GM12865 (cell line): ENCODE results near the gene NRDE2.

Experiments
- DNase-seq: peaks from one replicate; pipeline ENCODE4 v3.0.0; 2010; ENCODE audit warnings: low read depth
- H3K4me3 ChIP-seq: 2 replicates; pipeline ENCODE4 v1.5.1; 2011; ENCODE audit warnings: mild to moderate bottlenecking, low read depth, low read length, control low read depth
- CTCF ChIP-seq: IDR thresholded peaks from 2 replicates; pipeline ENCODE4 v1.5.1; 2011; ENCODE audit warnings: low read length, control low read depth, low read depth, inconsistent platforms; ENCODE audit not compliant: insufficient read depth; ENCODE audit errors: missing control alignments

NRDE2 gene

GRCh38 chr14:90321891-90322290, 9.8 kb downstream of the NRDE2 start:
- no peak for DNase-seq
- no peak for TF ChIP-seq CTCF
- H3K4me3 ChIP-seq: no peak overlapping the region

GRCh38 chr14:90319634-90320541, 11.9 kb downstream of the NRDE2 start:
- TF ChIP-seq CTCF: no peak
- H3K4me3 ChIP-seq: no peak overlapping the region
- no peak for DNase-seq

- DNase-seq: no peak
- H3K4me3 ChIP-seq: no peak overlapping the region
- TF ChIP-seq CTCF: no peak
Measured at GRCh38 chr14:90319173-90319572, 12.6 kb downstream of the NRDE2 start.

- no peak for DNase-seq
- H3K4me3 ChIP-seq: no peak overlapping the region
- no peak for TF ChIP-seq CTCF
Measured at GRCh38 chr14:90318016-90318415, 13.7 kb downstream of the NRDE2 start.

- no peak overlapping the region for H3K4me3 ChIP-seq
- no peak for DNase-seq
- TF ChIP-seq CTCF: no peak
Measured at GRCh38 chr14:90317286-90317685, 14.5 kb downstream of the NRDE2 start.

GRCh38 chr14:90308561-90308960, 23.2 kb downstream of the NRDE2 start:
- DNase-seq: no peak
- no peak overlapping the region for H3K4me3 ChIP-seq
- no peak for TF ChIP-seq CTCF
